ENCODE results near the gene DPP10. TPM values are rescaled to one million over a fixed set of nuclear protein-coding genes. Genes with fewer than 3 reads are reported as not detected.
"Not testable (repeated sequence)": the region's sequence is repeated elsewhere in the genome, so short reads cannot be mapped to it uniquely, and the experiment has no call there.

Gene DPP10
- total and polyA plus RNA-seq, 10 of the 15 experiments (the other 5 are each of a cell fraction or from before 2014, with no cell fraction given) = not detected

GRCh38 chr2:114962532-114962931, 520.1 kb downstream of the DPP10 start (continued):
- TF ChIP-seq MXI1 (IDR thresholded peaks at IDR 0.05; ENCODE audit: low read depth, low read length) (no peak), TAF1 (IDR thresholded peaks at IDR 0.05; ENCODE audit: borderline replicate concordance, low read depth, low read length) (no peak), RFX5 (IDR thresholded peaks at IDR 0.05; ENCODE audit: low read depth, low read length) (no peak), ZNF274 (IDR thresholded peaks at IDR 0.05; ENCODE audit: insufficient read depth, insufficient read length) (no peak), RAD21 (IDR thresholded peaks at IDR 0.05; ENCODE audit: insufficient read depth, low read depth, low read length) (no peak)
- TF ChIP-seq, protein P1, sequence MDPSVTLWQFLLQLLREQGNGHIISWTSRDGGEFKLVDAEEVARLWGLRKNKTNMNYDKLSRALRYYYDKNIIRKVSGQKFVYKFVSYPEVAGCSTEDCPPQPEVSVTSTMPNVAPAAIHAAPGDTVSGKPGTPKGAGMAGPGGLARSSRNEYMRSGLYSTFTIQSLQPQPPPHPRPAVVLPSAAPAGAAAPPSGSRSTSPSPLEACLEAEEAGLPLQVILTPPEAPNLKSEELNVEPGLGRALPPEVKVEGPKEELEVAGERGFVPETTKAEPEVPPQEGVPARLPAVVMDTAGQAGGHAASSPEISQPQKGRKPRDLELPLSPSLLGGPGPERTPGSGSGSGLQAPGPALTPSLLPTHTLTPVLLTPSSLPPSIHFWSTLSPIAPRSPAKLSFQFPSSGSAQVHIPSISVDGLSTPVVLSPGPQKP (IDR thresholded peaks at IDR 0.05; ENCODE audit: low read depth, low read length) = no peak

DNA sequence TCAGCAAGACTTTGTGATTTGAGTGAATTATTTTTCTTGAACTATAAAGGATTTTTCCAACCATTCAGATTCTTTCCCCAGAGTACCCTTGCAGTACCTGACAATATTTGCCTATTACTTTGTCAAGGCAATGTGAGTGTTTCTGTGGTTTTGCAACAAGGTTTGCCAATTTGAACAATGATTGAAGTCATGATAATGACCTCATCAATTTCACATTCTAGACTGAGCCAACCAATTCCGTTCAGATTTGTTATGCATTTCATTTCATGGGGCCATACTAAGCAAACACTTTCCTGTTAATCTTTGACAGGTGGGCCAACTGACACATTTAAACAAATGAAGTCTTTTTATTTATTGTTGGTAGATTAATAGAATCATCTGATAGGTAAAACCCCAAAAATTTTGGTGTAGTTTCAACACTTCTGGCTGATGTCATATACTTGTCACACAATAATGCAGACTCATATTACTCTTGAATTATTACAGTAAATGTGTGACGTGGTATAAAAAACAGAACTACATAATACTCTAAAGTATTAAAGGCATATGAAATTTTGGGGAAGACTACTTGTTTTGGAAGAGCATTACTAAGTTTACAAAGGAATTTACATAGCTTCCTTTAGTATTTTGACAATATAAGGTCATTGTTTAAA, 526.4 kb downstream of the DPP10 start:
- Histone ChIP-seq H3K79me2 (ENCODE audit: control insufficient read depth, insufficient read depth, low read length) (no peaks in the 10 kb centered on the region), H3K27ac (ENCODE audit: control insufficient read depth, insufficient read depth) (no peak overlapping the region), H3K4me2 (ENCODE audit: control insufficient read depth, insufficient read depth) (no peak overlapping the region), H3K36me3 (ENCODE audit: control insufficient read depth in 2 of 2, insufficient read depth in 2 of 2, low read length in 1 of 2) (no peaks in the 10 kb centered on the region), H3K4me3 (no peak overlapping the region), H4K20me1 (ENCODE audit: control insufficient read depth, insufficient read depth) (no peaks in the 10 kb centered on the region), H3K9me3 (replicated peaks; ENCODE audit: control insufficient read depth, insufficient read depth, low read length) (no peaks in the 10 kb centered on the region), H2AFZ (ENCODE audit: control insufficient read depth, low read depth, low read length) (no peak overlapping the region), H3K27me3 (replicated peaks in 1 of 2; ENCODE audit: control insufficient read depth in 2 of 2, insufficient read depth in 2 of 2, low read length in 1 of 2) (no peaks in the 10 kb centered on the region), H3K4me1 (ENCODE audit: control insufficient read depth, insufficient read depth, low read length) (no peaks in the 10 kb centered on the region), H3K9ac (ENCODE audit: control insufficient read depth, insufficient read depth, low read length) (no peak overlapping the region)
- ChIA-PET CTCF (interaction anchor here (0.8 kb wide), 1 partner anchor 10 kb away, joined by 4 read pairs; no protein-coding TSS in a partner anchor), SMC1A (ENCODE audit: uncharacterized antibody, unreplicated experiment) (no interaction called here), POLR2A (no interaction called here), RAD21 (ENCODE audit: unreplicated experiment) (no interaction called here)
- in situ Hi-C loops (cut with MboI) = no loop called here
- 0% methylated on average over 2 of the region's 2 CpGs for WGBS (ENCODE audit: insufficient coverage, insufficient replicate concordance, low lambda C conversion rate, missing lambda C conversion rate)
- intact Hi-C loops (cut with micrococcal nuclease; ENCODE audit: unreplicated experiment) = no loop called here
- ATAC-seq = no peak
- TF ChIP-seq PAX8 (IDR thresholded peaks at IDR 0.05) (no peak), PAX5 (IDR thresholded peaks at IDR 0.05; ENCODE audit: borderline replicate concordance, low read depth, low read length) (no peak), TCF7 (IDR thresholded peaks at IDR 0.05; ENCODE audit: borderline replicate concordance) (no peak), YY1 (IDR thresholded peaks at IDR 0.05; ENCODE audit: low read depth, low read length) (no peak), RUNX3 (IDR thresholded peaks at IDR 0.05; ENCODE audit: low read length) (no peak), NR2F1 (conservative IDR thresholded peaks at IDR 0.05) (no peak), TAF1 (IDR thresholded peaks at IDR 0.05; ENCODE audit: borderline replicate concordance, low read depth, low read length) (no peak)
- TF ChIP-seq, protein P2, sequence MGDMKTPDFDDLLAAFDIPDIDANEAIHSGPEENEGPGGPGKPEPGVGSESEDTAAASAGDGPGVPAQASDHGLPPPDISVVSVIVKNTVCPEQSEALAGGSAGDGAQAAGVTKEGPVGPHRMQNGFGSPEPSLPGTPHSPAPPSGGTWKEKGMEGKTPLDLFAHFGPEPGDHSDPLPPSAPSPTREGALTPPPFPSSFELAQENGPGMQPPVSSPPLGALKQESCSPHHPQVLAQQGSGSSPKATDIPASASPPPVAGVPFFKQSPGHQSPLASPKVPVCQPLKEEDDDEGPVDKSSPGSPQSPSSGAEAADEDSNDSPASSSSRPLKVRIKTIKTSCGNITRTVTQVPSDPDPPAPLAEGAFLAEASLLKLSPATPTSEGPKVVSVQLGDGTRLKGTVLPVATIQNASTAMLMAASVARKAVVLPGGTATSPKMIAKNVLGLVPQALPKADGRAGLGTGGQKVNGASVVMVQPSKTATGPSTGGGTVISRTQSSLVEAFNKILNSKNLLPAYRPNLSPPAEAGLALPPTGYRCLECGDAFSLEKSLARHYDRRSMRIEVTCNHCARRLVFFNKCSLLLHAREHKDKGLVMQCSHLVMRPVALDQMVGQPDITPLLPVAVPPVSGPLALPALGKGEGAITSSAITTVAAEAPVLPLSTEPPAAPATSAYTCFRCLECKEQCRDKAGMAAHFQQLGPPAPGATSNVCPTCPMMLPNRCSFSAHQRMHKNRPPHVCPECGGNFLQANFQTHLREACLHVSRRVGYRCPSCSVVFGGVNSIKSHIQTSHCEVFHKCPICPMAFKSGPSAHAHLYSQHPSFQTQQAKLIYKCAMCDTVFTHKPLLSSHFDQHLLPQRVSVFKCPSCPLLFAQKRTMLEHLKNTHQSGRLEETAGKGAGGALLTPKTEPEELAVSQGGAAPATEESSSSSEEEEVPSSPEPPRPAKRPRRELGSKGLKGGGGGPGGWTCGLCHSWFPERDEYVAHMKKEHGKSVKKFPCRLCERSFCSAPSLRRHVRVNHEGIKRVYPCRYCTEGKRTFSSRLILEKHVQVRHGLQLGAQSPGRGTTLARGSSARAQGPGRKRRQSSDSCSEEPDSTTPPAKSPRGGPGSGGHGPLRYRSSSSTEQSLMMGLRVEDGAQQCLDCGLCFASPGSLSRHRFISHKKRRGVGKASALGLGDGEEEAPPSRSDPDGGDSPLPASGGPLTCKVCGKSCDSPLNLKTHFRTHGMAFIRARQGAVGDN (IDR thresholded peaks at IDR 0.05) = no peak
- FAIRE-seq = no peak
- BruUV-seq (replicated peaks) = no TSS peak
- no peak for DNase-seq (ENCODE audit: low read depth, low spot score)

DNA sequence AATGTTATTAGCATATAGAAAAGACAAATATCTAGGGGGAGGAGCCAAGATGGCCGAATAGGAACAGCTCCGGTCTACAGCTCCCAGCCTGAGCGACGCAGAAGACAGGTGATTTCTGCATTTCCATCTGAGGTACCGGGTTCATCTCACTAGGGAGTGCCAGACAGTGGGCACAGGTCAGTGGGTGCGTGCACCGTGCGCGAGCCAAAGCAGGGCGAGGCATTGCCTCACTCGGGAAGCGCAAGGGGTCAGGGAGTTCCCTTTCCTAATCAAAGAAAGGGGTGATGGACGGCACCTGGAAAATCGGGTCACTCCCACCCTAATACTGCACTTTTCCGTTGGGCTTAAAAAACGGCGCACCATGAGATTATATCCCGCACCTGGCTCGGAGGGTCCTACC, 561.9 kb downstream of the DPP10 start:
- H3K4me3 ChIP-seq; in situ Hi-C loops (cut with MboI); H3K79me2 ChIP-seq (ENCODE audit: control insufficient read depth, insufficient read depth, low read length); H3K9me3 ChIP-seq (replicated peaks; ENCODE audit: control insufficient read depth, insufficient read depth, low read length); BruUV-seq (replicated peaks); FAIRE-seq; H3K4me2 ChIP-seq (ENCODE audit: control insufficient read depth, insufficient read depth); DNase-seq (ENCODE audit: low read depth, low spot score); POLR2A ChIA-PET; H3K9ac ChIP-seq (ENCODE audit: control insufficient read depth, insufficient read depth, low read length); H3K27ac ChIP-seq (ENCODE audit: control insufficient read depth, insufficient read depth); intact Hi-C loops (cut with micrococcal nuclease; ENCODE audit: unreplicated experiment); H3K36me3 ChIP-seq (ENCODE audit: control insufficient read depth in 2 of 2, insufficient read depth in 2 of 2, low read length in 1 of 2); H3K27me3 ChIP-seq (replicated peaks in 1 of 2; ENCODE audit: control insufficient read depth in 2 of 2, insufficient read depth in 2 of 2, low read length in 1 of 2); RAD21 ChIA-PET (ENCODE audit: unreplicated experiment); H4K20me1 ChIP-seq (ENCODE audit: control insufficient read depth, insufficient read depth); CTCF ChIA-PET; SMC1A ChIA-PET (ENCODE audit: uncharacterized antibody, unreplicated experiment); ATAC-seq; H3K4me1 ChIP-seq (ENCODE audit: control insufficient read depth, insufficient read depth, low read length); H2AFZ ChIP-seq (ENCODE audit: control insufficient read depth, low read depth, low read length): not testable (repeated sequence)
- 44% methylated on average over 8 of the region's 19 CpGs for WGBS (ENCODE audit: insufficient coverage, insufficient replicate concordance, low lambda C conversion rate, missing lambda C conversion rate)

Data from GM12878 (cell line).